Panc1 (cell line): ENCODE results near the gene GPRC5D. TPM values are rescaled to one million over a fixed set of nuclear protein-coding genes. Genes with fewer than 3 reads are reported as not detected.

Experiments used
- ATAC-seq: fragments of 200-7000 bp; cut with Tn5 transposase; 2 replicates; pipeline ENCODE4 v1.9.1; 2020; ENCODE audit warnings: mild to moderate bottlenecking, moderate library complexity
- BruUV-seq: library from RNA; stranded (reverse); fragments of 400-500 nt; replicated peaks from 2 replicates; lab custom pipeline; 2021; lab: Mats Ljungman, UMichigan
- CTCF ChIA-PET: fragments of 300-600 bp; sonication (Branson Sonifier 250); formaldehyde crosslinking; loops from one replicate; lab custom pipeline; 2022; ENCODE audit warnings: antibody characterized with exemption; lab: Charles Lee
- POLR2A ChIA-PET: fragments of 300-600 bp; sonication (Branson Sonifier 250); formaldehyde crosslinking; loops from one replicate; lab custom pipeline; 2022; ENCODE audit warnings: antibody characterized with exemption; lab: Charles Lee
- DNase-seq: peaks from one replicate; pipeline ENCODE4 v3.0.0-alpha.2; 2010; ENCODE audit warnings: low read depth, low spot score
- H3K27ac ChIP-seq: 2 replicates; pipeline ENCODE4 v1.5.1; 2011; ENCODE audit warnings: mild to moderate bottlenecking, low read length, inconsistent platforms
- H3K27me3 ChIP-seq: fragments of 200-500 bp; sonication (Bioruptor generic); 2 replicates; pipeline ENCODE4 v1.6.0; 2014; ENCODE audit warnings: low read length, inconsistent platforms; ENCODE audit not compliant: control insufficient read depth, insufficient read depth
- H3K36me3 ChIP-seq: fragments of 200-500 bp; sonication (Bioruptor generic); 2 replicates; pipeline ENCODE4 v1.5.1; 2014; ENCODE audit warnings: inconsistent platforms, mild to moderate bottlenecking, low read length, moderate library complexity; ENCODE audit not compliant: control insufficient read depth, insufficient read depth
- H3K4me1 ChIP-seq: 2 replicates; pipeline ENCODE4 v1.5.1; 2011; ENCODE audit warnings: inconsistent platforms, mild to moderate bottlenecking, low read length, moderate library complexity; ENCODE audit not compliant: control insufficient read depth, insufficient read depth
- H3K4me3 ChIP-seq, 2 experiments: 2 replicates each; pipeline ENCODE4 v1.5.1; 2011 to 2012; ENCODE audit warnings: low read depth in 2 of 2, low read length in 2 of 2, mild to moderate bottlenecking in 2 of 2, inconsistent platforms in 1 of 2, moderate library complexity in 1 of 2
- H3K9me3 ChIP-seq: fragments of 200-500 bp; sonication (Bioruptor generic); 2 replicates; pipeline ENCODE4 v1.5.1; 2014; ENCODE audit warnings: low read depth, mild to moderate bottlenecking, inconsistent platforms, low read length, moderate library complexity; ENCODE audit not compliant: control insufficient read depth, insufficient read depth
- POLR2AphosphoS5 ChIP-seq: IDR thresholded peaks from 2 replicates; pipeline ENCODE4 v1.6.1; 2012; ENCODE audit warnings: mild to moderate bottlenecking, low read depth, low read length, moderate library complexity
- SIN3A ChIP-seq: IDR thresholded peaks from 2 replicates; pipeline ENCODE4 v1.6.1; 2012; ENCODE audit warnings: low read depth, mild to moderate bottlenecking, low read length, moderate library complexity, borderline replicate concordance; ENCODE audit not compliant: insufficient read depth
- TCF7L2 ChIP-seq: IDR thresholded peaks from 2 replicates; pipeline ENCODE4 v1.6.1; 2011; ENCODE audit warnings: mild to moderate bottlenecking, low read depth, low read length, inconsistent platforms
- in situ Hi-C: cut with HindIII; loops from 2 replicates; pipeline ENCODE4 v1.10.0; 2016; ENCODE audit warnings: low sequenced_read_pairs, low pct_unique_long_range_greater_than_20kb
- intact Hi-C: fragments of 100-400 bp; cut with micrococcal nuclease; formaldehyde crosslinking; loops from one replicate; pipeline ENCODE4 v1.10.0; 2022; ENCODE audit not compliant: unreplicated experiment
- total RNA-seq: library from RNA; stranded (reverse); gene quantifications from one replicate; pipeline ENCODE4 v1.2.1, GENCODE V29; 2021; ENCODE audit not compliant: unreplicated experiment
- TF ChIP-seq, protein P1 (sequence below): fragments of 450-650 bp; IDR thresholded peaks from 2 replicates; pipeline ENCODE4 v1.5.1; 2017; ENCODE audit warnings: mild to moderate bottlenecking
- TF ChIP-seq, protein P2 (sequence below), 2 experiments: IDR thresholded peaks; 2 replicates each; pipeline ENCODE4 v1.6.1; 2011 to 2012; ENCODE audit warnings: low read depth in 2 of 2, control low read depth in 1 of 2, low read length in 1 of 2, mild to moderate bottlenecking in 1 of 2, moderate library complexity in 1 of 2; ENCODE audit not compliant: insufficient read depth in 1 of 2

The GPRC5D gene
- total RNA-seq, 1 experiment from 2014 or later: not detected

DNA sequence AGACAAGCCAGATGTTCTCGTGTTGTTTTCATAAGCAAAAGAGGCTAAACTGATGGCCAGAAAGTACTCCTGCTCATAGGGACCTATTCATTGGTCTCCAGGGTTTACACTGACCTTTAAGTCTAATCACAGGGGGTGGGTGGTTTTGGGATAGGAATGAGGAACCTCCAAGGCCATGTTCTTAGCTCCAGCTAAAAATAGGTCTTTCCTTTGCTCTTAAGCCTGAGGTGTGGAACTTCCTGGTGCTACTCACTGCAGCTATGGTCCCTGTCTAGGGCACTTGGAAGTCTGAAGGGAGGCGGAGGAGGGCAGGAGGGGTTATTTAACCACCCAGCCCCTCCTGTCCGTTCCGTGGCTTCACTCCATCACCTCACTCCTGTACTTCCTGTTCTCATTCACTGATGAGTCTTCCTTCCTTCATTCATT, 42.0 kb downstream of the GPRC5D start:
- Histone ChIP-seq H3K9me3 (no peaks in the 10 kb centered on the region), H3K4me1 (peaks cover 88% of the 10 kb centered on the region), H3K27me3 (no peaks in the 10 kb centered on the region), H3K27ac (peak overlapping the region; percentile 73), H3K4me3 (peak overlapping the region in 1 of 2 experiments; percentile 1; a peak in 1 of 4 replicates), H3K36me3 (peaks cover 16% of the 10 kb centered on the region)
- ATAC-seq: peak; percentile 22; the same call in 1 of the 2 replicates
- POLR2A ChIA-PET: no interaction called here
- in situ Hi-C loops (no loop called here), intact Hi-C loops (no loop called here)
- DNase-seq: no peak
- BruUV-seq: no TSS peak
- CTCF ChIA-PET: no interaction called here
- TF ChIP-seq POLR2AphosphoS5: peak; percentile 66; the same call in 1 of the 2 replicates
- TF ChIP-seq, protein P1, sequence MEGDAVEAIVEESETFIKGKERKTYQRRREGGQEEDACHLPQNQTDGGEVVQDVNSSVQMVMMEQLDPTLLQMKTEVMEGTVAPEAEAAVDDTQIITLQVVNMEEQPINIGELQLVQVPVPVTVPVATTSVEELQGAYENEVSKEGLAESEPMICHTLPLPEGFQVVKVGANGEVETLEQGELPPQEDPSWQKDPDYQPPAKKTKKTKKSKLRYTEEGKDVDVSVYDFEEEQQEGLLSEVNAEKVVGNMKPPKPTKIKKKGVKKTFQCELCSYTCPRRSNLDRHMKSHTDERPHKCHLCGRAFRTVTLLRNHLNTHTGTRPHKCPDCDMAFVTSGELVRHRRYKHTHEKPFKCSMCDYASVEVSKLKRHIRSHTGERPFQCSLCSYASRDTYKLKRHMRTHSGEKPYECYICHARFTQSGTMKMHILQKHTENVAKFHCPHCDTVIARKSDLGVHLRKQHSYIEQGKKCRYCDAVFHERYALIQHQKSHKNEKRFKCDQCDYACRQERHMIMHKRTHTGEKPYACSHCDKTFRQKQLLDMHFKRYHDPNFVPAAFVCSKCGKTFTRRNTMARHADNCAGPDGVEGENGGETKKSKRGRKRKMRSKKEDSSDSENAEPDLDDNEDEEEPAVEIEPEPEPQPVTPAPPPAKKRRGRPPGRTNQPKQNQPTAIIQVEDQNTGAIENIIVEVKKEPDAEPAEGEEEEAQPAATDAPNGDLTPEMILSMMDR: no peak

DNA sequence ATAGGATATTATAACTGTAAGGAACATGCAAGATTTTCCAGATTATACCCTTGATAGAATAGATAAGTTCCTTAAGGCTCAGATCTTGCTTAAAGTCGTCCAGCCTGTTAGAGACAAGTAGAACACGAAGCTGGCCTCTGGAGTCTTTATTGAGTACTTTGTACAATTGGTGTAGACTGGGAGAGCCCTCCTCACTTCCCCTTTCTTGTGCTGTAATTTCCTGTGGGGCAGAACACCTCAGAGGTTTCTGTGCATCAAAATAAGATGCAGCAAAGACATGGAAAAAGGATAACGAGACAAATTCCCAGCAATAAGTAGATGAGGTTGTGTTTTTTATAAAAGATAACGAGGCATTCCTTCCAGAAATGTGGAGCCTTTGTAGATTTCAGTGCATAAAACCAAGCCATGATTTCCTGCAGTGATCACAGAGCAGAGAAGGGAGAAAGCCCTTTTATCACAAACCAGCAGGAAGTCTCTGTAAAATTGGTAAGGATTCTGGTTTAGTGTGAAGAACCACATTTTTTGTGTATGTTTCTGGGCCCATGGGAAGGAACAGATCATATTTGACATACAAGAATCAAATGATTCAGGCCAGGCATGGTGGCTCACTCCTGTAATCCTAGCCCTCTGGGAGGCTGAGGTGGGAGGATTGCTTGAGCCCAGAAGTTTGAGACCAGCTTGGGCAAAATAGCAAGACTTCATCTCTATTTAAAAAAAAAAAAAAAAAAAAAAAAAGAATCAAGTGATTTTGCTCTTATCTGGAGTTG, 42.6 kb downstream of the GPRC5D start:
- BruUV-seq: no TSS peak
- ChIA-PET POLR2A (no interaction called here), CTCF (no interaction called here)
- H3K4me3 ChIP-seq: no peak overlapping the region
- H3K27ac ChIP-seq: peak overlapping the region; percentile 73
- TF ChIP-seq, protein P2, sequence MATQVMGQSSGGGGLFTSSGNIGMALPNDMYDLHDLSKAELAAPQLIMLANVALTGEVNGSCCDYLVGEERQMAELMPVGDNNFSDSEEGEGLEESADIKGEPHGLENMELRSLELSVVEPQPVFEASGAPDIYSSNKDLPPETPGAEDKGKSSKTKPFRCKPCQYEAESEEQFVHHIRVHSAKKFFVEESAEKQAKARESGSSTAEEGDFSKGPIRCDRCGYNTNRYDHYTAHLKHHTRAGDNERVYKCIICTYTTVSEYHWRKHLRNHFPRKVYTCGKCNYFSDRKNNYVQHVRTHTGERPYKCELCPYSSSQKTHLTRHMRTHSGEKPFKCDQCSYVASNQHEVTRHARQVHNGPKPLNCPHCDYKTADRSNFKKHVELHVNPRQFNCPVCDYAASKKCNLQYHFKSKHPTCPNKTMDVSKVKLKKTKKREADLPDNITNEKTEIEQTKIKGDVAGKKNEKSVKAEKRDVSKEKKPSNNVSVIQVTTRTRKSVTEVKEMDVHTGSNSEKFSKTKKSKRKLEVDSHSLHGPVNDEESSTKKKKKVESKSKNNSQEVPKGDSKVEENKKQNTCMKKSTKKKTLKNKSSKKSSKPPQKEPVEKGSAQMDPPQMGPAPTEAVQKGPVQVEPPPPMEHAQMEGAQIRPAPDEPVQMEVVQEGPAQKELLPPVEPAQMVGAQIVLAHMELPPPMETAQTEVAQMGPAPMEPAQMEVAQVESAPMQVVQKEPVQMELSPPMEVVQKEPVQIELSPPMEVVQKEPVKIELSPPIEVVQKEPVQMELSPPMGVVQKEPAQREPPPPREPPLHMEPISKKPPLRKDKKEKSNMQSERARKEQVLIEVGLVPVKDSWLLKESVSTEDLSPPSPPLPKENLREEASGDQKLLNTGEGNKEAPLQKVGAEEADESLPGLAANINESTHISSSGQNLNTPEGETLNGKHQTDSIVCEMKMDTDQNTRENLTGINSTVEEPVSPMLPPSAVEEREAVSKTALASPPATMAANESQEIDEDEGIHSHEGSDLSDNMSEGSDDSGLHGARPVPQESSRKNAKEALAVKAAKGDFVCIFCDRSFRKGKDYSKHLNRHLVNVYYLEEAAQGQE (IDR thresholded peaks at IDR 0.05; ENCODE audit: insufficient read depth in 1 of 2, low read depth in 2 of 2, low read length in 1 of 2): no peak
- TF ChIP-seq TCF7L2 (no peak), POLR2AphosphoS5 (no peak), SIN3A (no peak)
- TF ChIP-seq, protein P1: no peak
- ATAC-seq (no peak), DNase-seq (no peak)
- no peaks in the 10 kb centered on the region for H3K9me3 ChIP-seq
- intact Hi-C loops (no loop called here), in situ Hi-C loops (no loop called here)
- peaks cover 20% of the 10 kb centered on the region for H3K36me3 ChIP-seq
- H3K4me1 ChIP-seq: peaks cover 88% of the 10 kb centered on the region
- H3K27me3 ChIP-seq: no peaks in the 10 kb centered on the region
